Measurements from ENCODE around the gene PI3.

- TF ChIP-seq, protein P1, sequence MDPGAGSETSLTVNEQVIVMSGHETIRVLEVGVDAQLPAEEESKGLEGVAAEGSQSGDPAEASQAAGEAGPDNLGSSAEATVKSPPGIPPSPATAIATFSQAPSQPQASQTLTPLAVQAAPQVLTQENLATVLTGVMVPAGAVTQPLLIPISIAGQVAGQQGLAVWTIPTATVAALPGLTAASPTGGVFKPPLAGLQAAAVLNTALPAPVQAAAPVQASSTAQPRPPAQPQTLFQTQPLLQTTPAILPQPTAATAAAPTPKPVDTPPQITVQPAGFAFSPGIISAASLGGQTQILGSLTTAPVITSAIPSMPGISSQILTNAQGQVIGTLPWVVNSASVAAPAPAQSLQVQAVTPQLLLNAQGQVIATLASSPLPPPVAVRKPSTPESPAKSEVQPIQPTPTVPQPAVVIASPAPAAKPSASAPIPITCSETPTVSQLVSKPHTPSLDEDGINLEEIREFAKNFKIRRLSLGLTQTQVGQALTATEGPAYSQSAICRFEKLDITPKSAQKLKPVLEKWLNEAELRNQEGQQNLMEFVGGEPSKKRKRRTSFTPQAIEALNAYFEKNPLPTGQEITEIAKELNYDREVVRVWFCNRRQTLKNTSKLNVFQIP (CRISPR knock-in tag; IDR thresholded peaks at IDR 0.05; ENCODE audit: borderline replicate concordance, low read depth), result no peak
- no peak for TF ChIP-seq ESRRG (CRISPR knock-in tag; IDR thresholded peaks at IDR 0.05)
- no peak for TF ChIP-seq BACH2 (CRISPR knock-in tag; IDR thresholded peaks at IDR 0.05; ENCODE audit: borderline replicate concordance)
- TF ChIP-seq RARB (CRISPR knock-in tag; IDR thresholded peaks at IDR 0.05), result no peak
- no peak for TF ChIP-seq CSDC2 (CRISPR knock-in tag; IDR thresholded peaks at IDR 0.05)
- no peak for TF ChIP-seq ARNTL (CRISPR knock-in tag; IDR thresholded peaks at IDR 0.05; ENCODE audit: borderline replicate concordance, low read depth)
- TF ChIP-seq ZNF8 (CRISPR knock-in tag; IDR thresholded peaks at IDR 0.05), result no peak
- TF ChIP-seq ZFP30 (CRISPR knock-in tag; IDR thresholded peaks at IDR 0.05), result no peak
- no peak for TF ChIP-seq ZFP3 (CRISPR knock-in tag; IDR thresholded peaks at IDR 0.05)
- no peak for TF ChIP-seq CSRNP3 (CRISPR knock-in tag; IDR thresholded peaks at IDR 0.05)
- no peak for TF ChIP-seq GLIS3 (CRISPR knock-in tag; IDR thresholded peaks at IDR 0.05)
- TF ChIP-seq, protein P2, sequence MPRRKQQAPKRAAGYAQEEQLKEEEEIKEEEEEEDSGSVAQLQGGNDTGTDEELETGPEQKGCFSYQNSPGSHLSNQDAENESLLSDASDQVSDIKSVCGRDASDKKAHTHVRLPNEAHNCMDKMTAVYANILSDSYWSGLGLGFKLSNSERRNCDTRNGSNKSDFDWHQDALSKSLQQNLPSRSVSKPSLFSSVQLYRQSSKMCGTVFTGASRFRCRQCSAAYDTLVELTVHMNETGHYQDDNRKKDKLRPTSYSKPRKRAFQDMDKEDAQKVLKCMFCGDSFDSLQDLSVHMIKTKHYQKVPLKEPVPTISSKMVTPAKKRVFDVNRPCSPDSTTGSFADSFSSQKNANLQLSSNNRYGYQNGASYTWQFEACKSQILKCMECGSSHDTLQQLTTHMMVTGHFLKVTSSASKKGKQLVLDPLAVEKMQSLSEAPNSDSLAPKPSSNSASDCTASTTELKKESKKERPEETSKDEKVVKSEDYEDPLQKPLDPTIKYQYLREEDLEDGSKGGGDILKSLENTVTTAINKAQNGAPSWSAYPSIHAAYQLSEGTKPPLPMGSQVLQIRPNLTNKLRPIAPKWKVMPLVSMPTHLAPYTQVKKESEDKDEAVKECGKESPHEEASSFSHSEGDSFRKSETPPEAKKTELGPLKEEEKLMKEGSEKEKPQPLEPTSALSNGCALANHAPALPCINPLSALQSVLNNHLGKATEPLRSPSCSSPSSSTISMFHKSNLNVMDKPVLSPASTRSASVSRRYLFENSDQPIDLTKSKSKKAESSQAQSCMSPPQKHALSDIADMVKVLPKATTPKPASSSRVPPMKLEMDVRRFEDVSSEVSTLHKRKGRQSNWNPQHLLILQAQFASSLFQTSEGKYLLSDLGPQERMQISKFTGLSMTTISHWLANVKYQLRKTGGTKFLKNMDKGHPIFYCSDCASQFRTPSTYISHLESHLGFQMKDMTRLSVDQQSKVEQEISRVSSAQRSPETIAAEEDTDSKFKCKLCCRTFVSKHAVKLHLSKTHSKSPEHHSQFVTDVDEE (CRISPR knock-in tag; IDR thresholded peaks at IDR 0.05), result no peak
- no peak for TF ChIP-seq ZNF565 (CRISPR knock-in tag; conservative IDR thresholded peaks at IDR 0.05; ENCODE audit: low read depth)
- TF ChIP-seq PATZ1 (CRISPR knock-in tag; IDR thresholded peaks at IDR 0.05; ENCODE audit: borderline replicate concordance), result no peak
Measured at GRCh38 chr20:45138561-45139300, 36.0 kb upstream of the PI3 start.

All from SK-N-SH treated with all-trans-retinoic acid at 6 μM for 48 hours (cell line).